Naive thymus-derived CD4-positive, alpha-beta T cell (primary cell): Measurements from ENCODE around the gene MLXIP. TPM values are rescaled to one million over a fixed set of nuclear protein-coding genes. Genes with fewer than 3 reads are reported as not detected.
A peak's percentile ranks its signal among the peaks of the same experiment; 100 is the strongest.
"Not testable (repeated sequence)": the region's sequence is repeated elsewhere in the genome, so short reads cannot be mapped to it uniquely, and the experiment has no call there.

Experiments used
- ATAC-seq: fragments of 150-1000 bp; cut with Tn5 transposase; 2 replicates; pipeline ENCODE4 v1.10.0; 2021; ENCODE audit warnings: mild to moderate bottlenecking, moderate library complexity
- CTCF ChIA-PET: fragments of 350-600 bp; sonication (Branson Sonifier 250); formaldehyde crosslinking; loops from one replicate; lab custom pipeline; 2021; ENCODE audit warnings: antibody characterized with exemption; lab: Charles Lee
- POLR2A ChIA-PET: fragments of 350-600 bp; sonication (Branson Sonifier 250); formaldehyde crosslinking; loops from one replicate; lab custom pipeline; 2021; ENCODE audit warnings: antibody characterized with exemption, inconsistent platforms; lab: Charles Lee
- DNase-seq, 9 donors: peaks; one replicate each; pipeline versions ENCODE4 v3.0.0 to v3.0.0-alpha.2; 2020 to 2022; ENCODE audit warnings: mixed read lengths in 1 of 9
- H3K27ac ChIP-seq: one replicate; pipeline ENCODE4 v1.7.0; 2013; ENCODE audit warnings: mild to moderate bottlenecking, low read depth, low read length, moderate library complexity
- H3K27me3 ChIP-seq, 2 donors: one replicate each; pipeline ENCODE4 v1.7.0; 2013; ENCODE audit warnings: low read length in 2 of 2, mild to moderate bottlenecking in 2 of 2, moderate library complexity in 2 of 2; ENCODE audit not compliant: control insufficient read depth in 2 of 2, insufficient read depth in 2 of 2
- H3K36me3 ChIP-seq, 3 experiments: 1 replicate in 2 of 3; 2 replicates in 1 of 3; pipeline ENCODE4 v1.7.0; 2013; ENCODE audit warnings: low read length in 3 of 3, mild to moderate bottlenecking in 3 of 3, moderate library complexity in 1 of 3; ENCODE audit not compliant: insufficient read depth in 3 of 3, control insufficient read depth in 2 of 3
- H3K4me1 ChIP-seq, 2 donors: one replicate each; pipeline ENCODE4 v1.7.0; 2013; ENCODE audit warnings: low read length in 2 of 2, mild to moderate bottlenecking in 2 of 2, moderate library complexity in 1 of 2; ENCODE audit not compliant: control insufficient read depth in 2 of 2, insufficient read depth in 2 of 2
- H3K4me3 ChIP-seq: 2 replicates; pipeline ENCODE4 v1.7.0; 2013; ENCODE audit warnings: mild to moderate bottlenecking, low read length
- H3K9me3 ChIP-seq, 3 experiments: 1 replicate in 2 of 3; 2 replicates in 1 of 3; pipeline ENCODE4 v1.7.0; 2013; ENCODE audit warnings: low read length in 3 of 3; ENCODE audit not compliant: control insufficient read depth in 2 of 3
- H3K27ac Mint-ChIP-seq, 9 donors: one replicate each; pipeline ENCODE4 v1.8.0; 2020 to 2022; ENCODE audit warnings: mixed read lengths in 9 of 9, mild to moderate bottlenecking in 8 of 9, moderate library complexity in 5 of 9, inconsistent platforms in 2 of 9
- H3K27me3 Mint-ChIP-seq, 5 donors: one replicate each; pipeline ENCODE4 v1.8.0; 2021 to 2022; ENCODE audit warnings: mixed read lengths in 5 of 5, mild to moderate bottlenecking in 1 of 5
- H3K36me3 Mint-ChIP-seq, 5 donors: one replicate each; pipeline ENCODE4 v1.8.0; 2020 to 2022; ENCODE audit warnings: mixed read lengths in 5 of 5, mild to moderate bottlenecking in 3 of 5, inconsistent platforms in 1 of 5
- H3K4me1 Mint-ChIP-seq, 7 donors: one replicate each; pipeline ENCODE4 v1.8.0; 2020 to 2022; ENCODE audit warnings: mixed read lengths in 7 of 7, mild to moderate bottlenecking in 3 of 7, inconsistent platforms in 1 of 7
- H3K4me3 Mint-ChIP-seq, 10 donors: one replicate each; pipeline ENCODE4 v1.8.0; 2020 to 2022; ENCODE audit warnings: mild to moderate bottlenecking in 10 of 10, mixed read lengths in 10 of 10, moderate library complexity in 6 of 10, inconsistent platforms in 2 of 10
- H3K9me3 Mint-ChIP-seq, 11 donors: one replicate each; pipeline ENCODE4 v1.8.0; 2020 to 2022; ENCODE audit warnings: mixed read lengths in 11 of 11, mild to moderate bottlenecking in 4 of 11, inconsistent platforms in 1 of 11, moderate library complexity in 1 of 11
- intact Hi-C, 2 donors: fragments of 100-400 bp; cut with micrococcal nuclease; formaldehyde crosslinking; loops; one replicate each; pipeline ENCODE4 v1.15.1; 2023
- polyA plus RNA-seq, 2 donors: library from polyadenylated mRNA; unstranded; fragments of 300-500 nt; fragmentation: Illumina TruSeq; gene quantifications; one replicate each; pipeline ENCODE4 v1.2.3, GENCODE V29; 2021
- total RNA-seq, 6 experiments: library from RNA in 5 of 6; stranded (reverse) in 5 of 6; gene quantifications; 1 replicate in 5 of 6; 2 replicates in 1 of 6; pipeline ENCODE4 v1.2.3 and lab custom pipeline; 2021 to 2026

The MLXIP gene
- total and polyA plus RNA-seq, 7 experiments from 2014 or later, result 17.4 to 123 (median 100) TPM

GRCh38 chr12:122032580-122032979 is 46.0 kb upstream of the MLXIP start:
- Mint-ChIP-seq H3K27ac (no peak overlapping the region), H3K36me3 (peaks cover 0 to 6% (median 0%) of the 10 kb centered on the region in 5 donors), H3K27me3 (no peaks in the 10 kb centered on the region), H3K9me3 (no peaks in the 10 kb centered on the region), H3K4me1 (peaks cover 0 to 16% (median 6%) of the 10 kb centered on the region in 7 donors), H3K4me3 (no peak overlapping the region)
- no peak overlapping the region for H3K27ac ChIP-seq
- POLR2A ChIA-PET, result no interaction called here
- intact Hi-C loops, result no loop called here
- peaks cover 0 to 10% of the 10 kb centered on the region in 2 donors for H3K4me1 ChIP-seq
- peaks cover 0 to 4% (median 0%) of the 10 kb centered on the region in 3 experiments for H3K36me3 ChIP-seq
- DNase-seq (no peak), ATAC-seq (no peak)
- H3K27me3 ChIP-seq, result no peaks in the 10 kb centered on the region
- CTCF ChIA-PET, result interaction anchor here (0.9 kb wide), 1 partner anchor 40 kb away, joined by 3 read pairs; no protein-coding TSS in a partner anchor
- no peak overlapping the region for H3K4me3 ChIP-seq
- H3K9me3 ChIP-seq, result no peaks in the 10 kb centered on the region

GRCh38 chr12:122035292-122035691 is 43.3 kb upstream of the MLXIP start:
- ChIA-PET CTCF (no interaction called here), POLR2A (no interaction called here)
- no peak for ATAC-seq
- H3K27ac ChIP-seq, result no peak overlapping the region
- no peak overlapping the region for H3K4me3 ChIP-seq
- H3K27me3 ChIP-seq, result no peaks in the 10 kb centered on the region
- no peaks in the 10 kb centered on the region for H3K4me1 ChIP-seq
- no peaks in the 10 kb centered on the region for H3K9me3 Mint-ChIP-seq
- no peaks in the 10 kb centered on the region for H3K9me3 ChIP-seq
- H3K27ac Mint-ChIP-seq, result no peak overlapping the region
- intact Hi-C loops, result no loop called here
- peaks cover 0 to 6% (median 0%) of the 10 kb centered on the region in 7 donors for H3K4me1 Mint-ChIP-seq
- H3K27me3 Mint-ChIP-seq, result no peaks in the 10 kb centered on the region
- peaks cover 0 to 4% (median 0%) of the 10 kb centered on the region in 3 experiments for H3K36me3 ChIP-seq
- DNase-seq, result no peak
- peaks cover 0 to 6% (median 0%) of the 10 kb centered on the region in 5 donors for H3K36me3 Mint-ChIP-seq
- H3K4me3 Mint-ChIP-seq, result no peak overlapping the region

GRCh38 chr12:122036153-122036552 is 42.4 kb upstream of the MLXIP start:
- Histone ChIP-seq H3K36me3 (peaks cover 0 to 4% (median 0%) of the 10 kb centered on the region in 3 experiments), H3K27me3 (no peaks in the 10 kb centered on the region), H3K4me1 (no peaks in the 10 kb centered on the region), H3K4me3 (no peak overlapping the region), H3K27ac (no peak overlapping the region), H3K9me3 (no peaks in the 10 kb centered on the region)
- no peaks in the 10 kb centered on the region for H3K27me3 Mint-ChIP-seq
- ChIA-PET POLR2A (interaction anchor here (1.4 kb wide), 1 partner anchor 8 kb away, joined by 3 read pairs; no protein-coding TSS in a partner anchor), CTCF (interaction anchor here (0.6 kb wide), 1 partner anchor 155 kb away, joined by 3 read pairs; no protein-coding TSS in a partner anchor)
- peaks cover 0 to 6% (median 0%) of the 10 kb centered on the region in 5 donors for H3K36me3 Mint-ChIP-seq
- ATAC-seq (no peak), DNase-seq (no peak)
- H3K4me3 Mint-ChIP-seq, result no peak overlapping the region
- H3K27ac Mint-ChIP-seq, result no peak overlapping the region
- H3K4me1 Mint-ChIP-seq, result peaks cover 0 to 6% (median 0%) of the 10 kb centered on the region in 7 donors
- no peaks in the 10 kb centered on the region for H3K9me3 Mint-ChIP-seq
- intact Hi-C loops, result no loop called here

- POLR2A ChIA-PET, result no interaction called here
- no peaks in the 10 kb centered on the region for H3K9me3 ChIP-seq
- Mint-ChIP-seq H3K27ac (peak overlapping the region in 1 of 9 donors; percentile 20), H3K4me3 (no peak overlapping the region), H3K36me3 (peaks cover 0 to 9% (median 0%) of the 10 kb centered on the region in 5 donors), H3K4me1 (no peaks in the 10 kb centered on the region), H3K27me3 (no peaks in the 10 kb centered on the region), H3K9me3 (no peaks in the 10 kb centered on the region)
- no peaks in the 10 kb centered on the region for H3K27me3 ChIP-seq
- H3K4me1 ChIP-seq, result no peaks in the 10 kb centered on the region
- no peak overlapping the region for H3K27ac ChIP-seq
- no peaks in the 10 kb centered on the region for H3K36me3 ChIP-seq
- DNase-seq (no peak), ATAC-seq (no peak)
- CTCF ChIA-PET, result no interaction called here
- intact Hi-C loops, result no loop called here
- no peak overlapping the region for H3K4me3 ChIP-seq
These were observed 37.8 kb upstream of the MLXIP start for GRCh38 chr12:122040579-122041386.

GRCh38 chr12:122041458-122041857 is 37.1 kb upstream of the MLXIP start:
- ATAC-seq, intact Hi-C loops, H3K9me3 ChIP-seq, DNase-seq, H3K9me3 Mint-ChIP-seq, H3K4me3 ChIP-seq, POLR2A ChIA-PET, H3K4me1 Mint-ChIP-seq, H3K36me3 ChIP-seq, CTCF ChIA-PET, H3K4me3 Mint-ChIP-seq, H3K27me3 ChIP-seq, H3K36me3 Mint-ChIP-seq, H3K27ac ChIP-seq, H3K27me3 Mint-ChIP-seq, H3K4me1 ChIP-seq: not testable (repeated sequence)
- H3K27ac Mint-ChIP-seq, result peak overlapping the region in 1 of 9 donors; percentile 20

GRCh38 chr12:122042910-122043309 is 35.6 kb upstream of the MLXIP start:
- POLR2A ChIA-PET, result interaction anchor here (0.6 kb wide), 1 partner anchor 18 kb away, joined by 3 read pairs; no protein-coding TSS in a partner anchor
- no peaks in the 10 kb centered on the region for H3K9me3 Mint-ChIP-seq
- H3K4me1 ChIP-seq, result no peaks in the 10 kb centered on the region
- no peak overlapping the region for H3K27ac Mint-ChIP-seq
- CTCF ChIA-PET, result interaction anchor here (0.9 to 1.2 kb wide), 2 partner anchors 12 to 79 kb away, joined by 4 read pairs; no protein-coding TSS in a partner anchor
- intact Hi-C loops, result no loop called here
- H3K36me3 ChIP-seq, result no peaks in the 10 kb centered on the region
- DNase-seq (no peak), ATAC-seq (no peak)
- H3K27me3 ChIP-seq, result no peaks in the 10 kb centered on the region
- no peak overlapping the region for H3K27ac ChIP-seq
- H3K27me3 Mint-ChIP-seq, result no peaks in the 10 kb centered on the region
- H3K36me3 Mint-ChIP-seq, result peaks cover 0 to 3% (median 0%) of the 10 kb centered on the region in 5 donors
- H3K4me1 Mint-ChIP-seq, result no peaks in the 10 kb centered on the region
- H3K4me3 Mint-ChIP-seq, result no peak overlapping the region
- H3K4me3 ChIP-seq, result no peak overlapping the region
- no peaks in the 10 kb centered on the region for H3K9me3 ChIP-seq
